ENCODE measurements around the gene KRTAP9-9.
"Not testable (repeated sequence)": the region's sequence is repeated elsewhere in the genome, so short reads cannot be mapped to it uniquely, and the experiment has no call there.

Gene KRTAP9-9

DNA sequence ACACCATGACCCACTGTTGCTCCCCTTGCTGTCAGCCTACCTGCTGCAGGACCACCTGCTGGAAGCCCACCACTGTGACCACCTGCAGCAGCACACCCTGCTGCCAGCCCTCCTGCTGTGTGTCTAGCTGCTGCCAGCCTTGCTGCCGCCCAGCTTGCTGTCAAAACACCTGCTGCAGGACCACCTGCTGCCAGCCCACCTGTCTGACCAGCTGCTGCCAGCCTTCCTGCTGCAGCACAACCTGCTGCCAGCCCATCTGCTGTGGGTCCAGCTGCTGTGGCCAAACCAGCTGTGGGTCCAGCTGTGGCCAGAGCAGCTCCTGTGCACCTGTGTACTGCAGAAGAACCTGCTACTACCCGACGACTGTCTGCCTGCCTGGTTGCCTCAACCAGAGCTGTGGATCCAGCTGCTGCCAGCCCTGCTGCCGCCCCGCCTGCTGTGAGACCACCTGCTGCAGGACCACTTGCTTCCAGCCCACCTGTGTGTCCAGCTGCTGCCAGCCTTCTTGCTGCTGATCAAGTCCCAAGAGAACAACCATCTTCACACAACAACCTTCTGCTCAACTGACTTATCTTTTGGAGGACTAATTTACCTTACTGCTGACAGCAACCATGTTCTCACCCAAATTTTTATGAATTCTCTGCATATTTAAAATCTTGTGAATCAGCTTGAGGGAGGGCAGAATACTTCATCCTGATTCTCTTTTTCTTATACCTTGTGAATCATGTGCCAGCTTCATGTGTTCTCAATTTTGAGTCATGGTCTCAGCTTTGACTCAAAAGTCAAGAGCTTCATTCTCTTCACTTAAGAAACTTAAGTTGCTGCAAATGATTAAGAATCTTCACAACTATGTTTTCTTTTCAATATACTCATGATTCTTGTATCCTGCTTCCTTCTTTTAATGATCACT is at the start of gene KRTAP9-9:
Gene KRTAP9-9, plus strand, starts transcription at position 4 of the 910 bp plus-strand sequence.
- DNase-seq = not testable (repeated sequence)

DNA sequence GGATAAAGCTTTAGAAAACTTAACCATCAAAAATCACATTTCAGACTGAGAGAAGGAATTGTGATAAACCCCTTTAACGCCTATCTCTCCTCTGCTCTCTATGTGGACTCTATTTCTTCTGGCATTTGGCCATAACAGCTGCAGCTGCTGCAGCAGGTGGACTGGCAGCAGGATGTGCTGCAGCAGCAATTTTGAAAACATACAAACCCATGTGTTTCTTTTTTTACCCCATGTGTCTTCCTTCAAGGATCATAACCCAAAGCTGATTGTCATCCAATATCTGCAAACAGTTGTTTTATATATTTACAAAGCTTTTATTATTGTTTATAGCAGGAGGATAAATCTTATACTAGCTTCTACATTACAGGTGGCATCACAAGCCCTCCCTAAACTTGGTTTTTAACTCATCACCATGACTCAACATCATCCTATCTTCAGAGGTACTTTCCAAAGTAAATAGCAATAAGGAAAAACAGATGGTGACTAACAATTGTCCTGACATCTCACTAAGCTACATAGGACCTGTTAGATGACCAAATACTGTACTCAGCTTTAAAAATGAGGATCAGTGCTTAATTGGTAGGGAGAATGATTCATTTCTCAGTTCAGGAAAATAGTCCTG is 43.2 kb upstream of the KRTAP9-9 start:
- DNase-seq = peak; percentile 21

DNA sequence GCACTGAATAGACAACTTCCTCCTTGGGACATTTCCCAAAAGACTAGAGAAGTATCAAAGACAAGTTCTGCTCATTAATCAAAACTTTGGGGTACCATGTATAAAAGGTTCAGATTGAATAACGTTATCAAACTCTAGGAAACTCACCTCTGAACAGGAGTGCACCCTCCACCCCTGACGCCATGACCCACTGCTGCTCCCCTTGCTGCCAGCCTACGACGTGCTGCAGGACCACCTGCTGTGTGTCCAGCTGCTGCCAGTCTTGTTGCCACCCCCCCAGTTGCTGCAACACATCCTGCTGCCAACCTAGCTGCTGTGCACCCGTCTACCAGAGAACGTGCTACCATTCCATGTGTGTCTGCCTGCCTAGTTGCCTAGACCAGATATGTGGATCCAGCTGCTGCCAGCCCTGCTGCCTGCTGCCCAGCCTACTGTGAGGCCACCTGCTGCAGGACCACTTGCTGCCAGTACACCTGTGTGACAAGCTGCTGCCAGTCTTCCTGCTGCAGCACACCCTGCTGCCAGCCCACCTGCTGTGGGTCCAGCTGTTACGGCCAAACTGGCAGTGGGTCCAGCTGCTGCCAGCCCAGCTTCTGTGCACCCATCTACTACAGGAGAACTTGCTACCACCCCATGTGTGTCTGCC is 42.5 kb upstream of the KRTAP9-9 start:
- peak; percentile 17 for DNase-seq

DNA sequence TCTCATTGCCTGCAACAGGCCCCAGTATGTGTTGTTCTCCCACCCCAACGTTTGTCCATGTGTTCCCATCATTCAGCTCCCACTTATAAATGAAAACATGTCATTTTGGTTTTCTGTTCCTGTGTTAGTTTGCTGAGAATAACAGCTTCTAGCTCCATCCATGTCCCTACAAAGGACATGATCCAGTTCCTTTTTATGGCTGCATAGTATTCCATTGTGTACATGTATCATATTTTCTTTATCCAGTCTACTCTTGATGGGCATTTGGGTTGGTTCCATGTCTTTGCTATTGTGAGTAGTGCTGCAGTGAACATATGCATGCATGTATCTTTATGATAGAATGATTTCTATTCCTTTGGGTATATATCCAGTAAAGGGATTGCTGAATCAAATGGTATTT is 39.5 kb upstream of the KRTAP9-9 start:
- no peak for DNase-seq

DNA sequence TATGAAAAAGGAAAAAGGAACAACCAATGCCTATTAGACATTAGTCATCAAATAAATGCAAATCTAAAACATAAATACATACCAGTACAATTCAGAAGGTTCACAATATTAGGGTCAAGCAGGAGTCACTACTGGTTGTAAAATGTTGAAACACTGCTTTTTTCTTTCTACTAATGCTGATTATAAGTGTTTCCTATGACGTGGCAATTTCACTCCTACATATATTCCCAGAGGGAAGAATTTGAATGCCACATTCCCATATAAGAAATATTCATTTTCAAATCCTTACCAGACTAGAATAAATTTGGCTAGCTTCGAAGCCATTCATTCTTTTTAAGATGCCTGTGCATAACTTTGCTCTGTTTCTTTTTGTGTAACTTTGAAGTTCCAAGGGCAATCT is 31.4 kb upstream of the KRTAP9-9 start:
- no peak for DNase-seq

DNA sequence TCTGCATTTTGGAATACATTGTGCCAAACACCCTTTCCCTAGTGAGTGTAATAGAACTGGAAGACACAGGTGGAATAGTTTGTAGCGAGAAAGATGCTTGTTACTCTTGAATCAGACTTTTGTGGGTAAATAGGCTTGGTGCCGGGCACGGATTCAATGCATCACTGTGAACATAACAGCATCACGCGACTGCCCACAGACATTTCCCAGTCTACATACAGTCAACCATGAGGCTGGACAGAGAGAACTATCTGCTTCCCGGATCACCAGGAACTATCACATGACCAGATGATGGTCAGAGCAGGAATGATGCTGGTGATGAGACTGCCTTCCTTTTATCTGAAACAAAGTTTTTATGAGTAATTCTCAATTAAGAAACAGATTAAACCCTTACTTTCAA is 29.1 kb upstream of the KRTAP9-9 start:
- no peak for DNase-seq

DNA sequence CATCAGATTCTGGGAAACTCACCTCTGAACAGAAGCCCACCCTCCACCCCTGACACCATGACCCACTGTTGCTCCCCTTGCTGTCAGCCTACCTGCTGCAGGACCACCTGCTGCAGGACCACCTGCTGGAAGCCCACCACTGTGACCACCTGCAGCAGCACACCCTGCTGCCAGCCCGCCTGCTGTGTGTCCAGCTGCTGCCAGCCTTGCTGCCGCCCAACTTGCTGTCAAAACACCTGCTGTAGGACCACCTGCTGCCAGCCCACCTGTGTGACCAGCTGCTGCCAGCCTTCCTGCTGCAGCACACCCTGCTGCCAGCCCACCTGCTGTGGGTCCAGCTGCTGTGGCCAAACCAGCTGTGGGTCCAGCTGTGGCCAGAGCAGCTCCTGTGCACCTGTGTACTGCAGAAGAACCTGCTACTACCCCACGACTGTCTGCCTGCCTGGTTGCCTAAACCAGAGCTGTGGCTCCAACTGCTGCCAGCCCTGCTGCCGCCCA is 28.5 kb upstream of the KRTAP9-9 start, which contains the start of gene KRTAP9-2:
Gene KRTAP9-2, plus strand, starts transcription at position 51 of the 498 bp plus-strand sequence. Its CDS starts 7 bp downstream, at position 58.
- DNase-seq = not testable (repeated sequence)

DNA sequence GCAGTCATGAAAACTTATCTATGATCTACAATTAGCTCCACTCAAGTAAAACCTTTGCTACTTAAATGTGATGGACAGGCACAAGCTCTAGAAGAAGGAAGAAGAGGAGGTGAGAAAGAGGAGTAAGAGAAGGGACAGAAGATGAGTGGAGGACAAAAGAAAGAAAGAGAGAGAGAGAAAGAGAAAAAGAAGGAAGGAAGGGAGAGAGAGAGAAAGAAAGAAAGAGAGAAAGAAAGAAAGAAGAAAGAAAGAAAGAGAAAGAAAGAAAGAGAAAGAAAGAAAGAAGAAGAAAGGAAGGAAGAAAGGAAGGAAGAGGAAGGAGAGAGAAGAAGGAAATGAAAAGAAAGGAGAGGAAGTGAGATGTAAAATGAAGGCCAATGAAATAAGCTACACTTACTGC is 25.1 kb upstream of the KRTAP9-9 start:
- no peak for DNase-seq

DNA sequence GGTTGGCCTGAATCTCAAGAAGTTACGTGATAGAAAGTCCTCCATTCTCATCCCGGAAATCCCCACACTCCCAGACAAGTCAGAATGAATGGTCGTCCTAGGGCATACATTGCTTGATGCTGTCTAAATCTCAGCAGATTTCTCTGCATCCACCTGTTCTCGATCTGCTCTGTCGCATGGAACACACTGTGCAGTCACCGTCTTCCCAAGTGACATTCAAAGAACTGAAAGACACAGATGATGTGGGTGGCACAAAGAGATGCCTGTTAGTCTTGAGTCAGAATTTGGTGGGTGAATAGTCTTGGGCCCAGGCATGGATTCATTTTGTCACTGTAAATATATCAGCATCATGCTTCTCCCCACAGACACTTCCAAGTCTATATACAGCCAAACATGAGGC is 23.5 kb upstream of the KRTAP9-9 start:
- DNase-seq = no peak

DNA sequence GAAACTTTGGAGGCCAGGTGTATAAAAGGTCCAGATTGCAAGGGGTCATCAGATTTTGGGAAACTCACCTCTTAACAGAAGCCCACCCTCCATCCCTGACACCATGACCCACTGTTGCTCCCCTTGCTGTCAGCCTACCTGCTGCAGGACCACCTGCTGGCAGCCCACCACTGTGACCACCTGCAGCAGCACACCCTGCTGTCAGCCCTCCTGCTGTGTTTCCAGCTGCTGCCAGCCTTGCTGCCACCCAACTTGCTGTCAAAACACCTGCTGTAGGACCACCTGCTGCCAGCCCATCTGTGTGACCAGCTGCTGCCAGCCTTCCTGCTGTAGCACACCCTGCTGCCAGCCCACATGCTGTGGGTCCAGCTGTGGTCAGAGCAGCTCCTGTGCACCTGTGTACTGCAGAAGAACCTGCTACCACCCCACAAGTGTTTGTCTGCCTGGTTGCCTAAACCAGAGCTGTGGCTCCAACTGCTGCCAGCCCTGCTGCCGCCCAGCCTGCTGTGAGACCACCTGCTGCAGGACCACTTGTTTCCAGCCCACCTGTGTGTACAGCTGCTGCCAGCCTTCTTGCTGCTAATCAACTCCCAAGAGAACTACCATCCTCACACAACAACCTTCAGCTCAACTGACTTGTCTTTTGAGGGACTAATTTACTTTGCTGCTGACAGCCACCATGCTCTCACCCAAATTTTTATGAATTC is 22.6 kb upstream of the KRTAP9-9 start, which contains the start of gene KRTAP9-3:
Gene KRTAP9-3, plus strand, starts transcription at position 51 of the 707 bp plus-strand sequence. Its CDS starts 53 bp downstream, at position 104.
- not testable (repeated sequence) for DNase-seq

DNA sequence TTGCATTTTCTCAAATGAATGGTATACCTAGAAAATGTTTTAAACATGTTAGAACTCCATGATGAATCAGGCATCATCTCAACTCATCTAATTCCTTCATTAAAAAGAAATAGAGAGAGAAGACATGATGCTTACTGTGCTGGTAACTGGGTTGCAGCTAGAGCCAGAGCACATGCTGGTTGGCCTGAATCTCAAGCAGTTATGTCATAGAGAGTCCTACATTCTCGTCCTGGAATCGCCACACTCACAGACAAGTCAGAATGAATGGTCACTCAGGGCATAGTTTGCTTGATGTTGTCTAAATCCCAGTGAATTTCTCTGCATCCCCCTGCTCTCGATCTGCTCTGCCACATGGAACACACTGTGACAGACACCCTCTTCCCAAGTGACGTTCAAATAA is 18.1 kb upstream of the KRTAP9-9 start:
- DNase-seq = not testable (repeated sequence)

DNA sequence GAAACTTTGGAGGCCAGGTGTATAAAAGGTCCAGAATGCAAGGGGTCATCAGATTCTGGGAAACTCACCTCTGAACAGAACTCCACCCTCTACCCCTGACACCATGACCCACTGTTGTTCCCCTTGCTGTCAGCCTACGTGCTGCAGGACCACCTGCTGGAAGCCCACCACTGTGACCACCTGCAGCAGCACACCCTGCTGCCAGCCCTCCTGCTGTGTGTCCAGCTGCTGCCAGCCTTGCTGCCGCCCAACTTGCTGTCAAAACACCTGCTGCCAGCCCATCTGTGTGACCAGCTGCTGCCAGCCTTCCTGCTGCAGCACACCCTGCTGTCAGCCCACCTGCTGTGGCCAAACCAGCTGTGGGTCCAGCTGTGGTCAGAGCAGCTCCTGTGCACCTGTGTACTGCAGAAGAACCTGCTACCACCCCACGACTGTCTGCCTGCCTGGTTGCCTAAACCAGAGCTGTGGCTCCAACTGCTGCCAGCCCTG is 17.2 kb upstream of the KRTAP9-9 start, which contains the start of gene KRTAP9-8:
Gene KRTAP9-8, plus strand, starts transcription at position 51 of the 489 bp plus-strand sequence. Its CDS starts 53 bp downstream, at position 104.
- DNase-seq = not testable (repeated sequence)

DNA sequence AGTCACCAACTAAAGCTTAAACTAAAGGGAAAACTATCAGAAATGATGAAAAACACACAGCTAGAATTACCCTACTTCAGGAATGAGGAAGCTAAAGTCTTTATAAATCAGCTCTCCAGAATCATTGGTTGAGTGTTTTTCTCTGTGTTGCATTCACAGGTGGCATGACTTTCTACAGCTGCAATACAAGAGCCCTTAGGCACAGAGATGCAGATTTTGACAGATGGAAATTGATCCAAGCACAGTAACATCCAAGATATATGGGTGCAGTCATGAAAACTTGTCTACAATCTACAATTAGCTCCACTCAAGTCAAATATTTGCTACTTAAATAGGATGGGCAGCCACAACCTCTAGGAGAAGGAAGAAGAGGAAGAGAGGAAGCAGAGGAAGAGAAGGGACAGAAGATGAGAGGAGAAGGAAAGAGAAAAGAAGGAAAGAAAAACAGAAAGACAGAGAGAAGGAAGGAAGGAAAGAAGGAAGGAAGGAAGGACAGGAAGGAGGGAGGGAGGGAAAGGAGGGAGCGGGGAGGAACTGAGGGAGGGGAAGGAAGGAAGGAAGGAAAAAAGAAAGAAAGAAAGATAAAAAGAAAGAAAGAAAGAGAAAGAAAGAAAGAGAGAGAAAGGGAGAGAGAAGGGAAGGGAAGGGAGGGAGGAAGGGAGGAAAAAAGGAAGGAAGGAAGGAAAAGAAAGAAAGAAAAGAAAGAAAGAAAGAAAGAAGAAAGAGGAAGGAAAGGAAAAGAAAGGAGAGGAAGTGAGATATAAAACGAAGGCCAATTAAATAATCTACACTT is 8.0 kb upstream of the KRTAP9-9 start:
- not testable (repeated sequence) for DNase-seq

DNA sequence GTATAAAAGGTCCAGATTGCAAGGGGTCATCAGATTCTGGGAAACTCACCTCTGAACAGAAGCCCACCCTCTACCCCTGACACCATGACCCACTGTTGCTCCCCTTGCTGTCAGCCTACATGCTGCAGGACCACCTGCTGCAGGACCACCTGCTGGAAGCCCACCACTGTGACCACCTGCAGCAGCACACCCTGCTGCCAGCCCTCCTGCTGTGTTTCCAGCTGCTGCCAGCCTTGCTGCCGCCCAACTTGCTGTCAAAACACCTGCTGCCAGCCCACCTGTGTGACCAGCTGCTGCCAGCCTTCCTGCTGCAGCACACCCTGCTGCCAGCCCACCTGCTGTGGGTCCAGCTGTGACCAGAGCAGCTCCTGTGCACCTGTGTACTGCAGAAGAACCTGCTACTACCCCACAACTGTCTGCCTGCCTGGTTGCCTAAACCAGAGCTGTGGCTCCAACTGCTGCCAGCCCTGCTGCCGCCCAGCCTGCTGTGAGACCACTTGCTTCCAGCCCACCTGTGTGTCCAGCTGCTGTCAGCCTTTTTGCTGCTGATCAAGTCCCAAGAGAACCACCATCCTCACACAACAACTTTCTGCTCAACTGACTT is 5.4 kb upstream of the KRTAP9-9 start, which contains the start of gene KRTAP9-4:
Gene KRTAP9-4, plus strand, starts transcription at position 51 of the 604 bp plus-strand sequence. Its CDS starts 34 bp downstream, at position 85.
- DNase-seq = not testable (repeated sequence)

DNA sequence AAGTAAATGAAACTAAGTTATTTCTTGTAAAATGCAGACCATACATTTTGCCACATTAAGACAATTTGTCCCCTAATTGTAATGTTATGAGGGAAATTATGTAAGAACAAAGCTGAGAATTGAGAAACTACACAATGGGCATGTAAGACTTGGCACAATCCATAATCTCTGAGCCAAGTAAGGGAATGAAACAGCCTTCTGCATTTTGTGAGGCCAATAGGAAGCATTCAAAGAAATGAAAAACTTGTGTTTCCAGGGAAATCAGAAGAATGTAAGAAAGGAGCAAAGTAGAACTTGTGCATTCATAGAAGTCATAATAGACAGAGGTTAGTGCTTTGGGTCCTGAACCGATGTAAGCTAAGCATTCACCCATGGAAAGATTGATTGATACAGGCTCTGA is 3.9 kb upstream of the KRTAP9-9 start:
- DNase-seq = no peak

DNA sequence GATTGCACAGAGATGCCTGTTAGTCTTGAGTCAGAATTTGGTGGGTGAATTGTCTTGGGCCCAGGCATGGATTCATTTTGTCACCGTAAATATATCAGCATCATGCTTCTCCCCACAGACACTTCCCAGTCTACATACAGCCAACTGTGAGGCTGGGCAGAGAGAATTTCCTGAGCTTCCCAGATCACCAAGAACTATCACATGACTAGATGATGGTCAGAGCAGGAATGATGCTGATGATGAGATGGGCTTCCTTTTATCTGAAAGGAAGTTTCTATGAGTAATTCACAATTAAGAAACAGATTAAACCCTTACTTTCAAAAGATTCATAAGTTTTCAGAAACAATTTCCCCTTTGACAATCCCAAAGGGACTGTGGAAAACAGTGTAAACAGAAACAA is 323 bp upstream of the KRTAP9-9 start:
- no peak for DNase-seq

DNA sequence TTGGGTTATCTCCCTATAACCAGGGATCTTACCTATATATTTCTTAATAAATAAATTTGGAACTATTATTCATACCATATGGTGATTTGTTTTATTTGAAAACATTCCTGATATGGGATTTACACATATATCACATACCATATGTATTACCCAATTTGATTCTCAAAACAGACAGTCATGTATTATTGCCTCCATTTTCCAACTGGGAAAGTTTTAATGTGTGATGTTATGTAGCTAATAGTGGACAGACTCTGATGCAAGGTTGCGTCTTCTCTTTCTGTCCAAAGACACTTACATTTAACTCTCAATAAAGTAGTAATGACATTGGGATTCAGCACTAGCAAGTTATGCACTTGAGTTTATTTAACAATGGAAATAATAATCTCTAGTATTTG is 1.1 kb downstream of the KRTAP9-9 start:
- no peak for DNase-seq

DNA sequence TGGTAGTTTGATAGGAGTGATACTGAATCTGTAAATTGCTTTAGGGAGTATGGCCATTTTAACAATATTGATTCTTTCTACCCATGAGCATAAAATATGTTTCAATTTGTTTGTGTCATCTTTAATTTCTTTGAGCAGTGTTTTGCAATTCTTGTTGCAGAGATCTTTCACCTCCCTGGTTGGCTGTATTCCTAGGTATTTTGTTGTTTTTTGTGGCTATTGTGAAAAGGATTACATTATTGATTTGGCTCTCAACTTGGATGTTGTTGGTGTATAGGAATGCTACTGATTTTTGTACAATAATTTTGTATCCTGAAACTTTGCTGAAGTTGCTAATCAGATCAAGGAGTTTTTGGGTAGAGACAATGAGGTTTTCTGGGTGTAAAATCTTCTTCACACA is 3.2 kb downstream of the KRTAP9-9 start:
- no peak for DNase-seq

DNA sequence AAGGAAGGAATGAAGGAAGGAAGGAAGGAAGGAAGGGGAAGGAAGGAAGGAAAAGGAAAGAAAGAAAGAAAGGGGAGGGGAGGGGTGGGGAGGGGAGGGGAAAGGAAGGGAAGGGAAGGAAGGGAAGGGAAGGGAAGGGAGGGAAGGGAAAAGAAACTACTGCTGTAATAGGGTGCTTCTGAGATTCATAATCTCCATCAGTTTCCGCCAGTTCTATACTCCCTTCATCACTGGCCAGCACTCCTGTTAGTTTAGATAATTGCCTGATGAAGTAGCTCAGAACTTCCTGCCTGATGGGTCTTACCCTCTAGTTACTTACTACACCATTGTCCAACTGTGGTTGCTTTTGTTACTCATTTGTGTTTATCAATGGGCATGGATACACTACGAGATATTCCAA is 8.0 kb downstream of the KRTAP9-9 start:
- DNase-seq = no peak

DNA sequence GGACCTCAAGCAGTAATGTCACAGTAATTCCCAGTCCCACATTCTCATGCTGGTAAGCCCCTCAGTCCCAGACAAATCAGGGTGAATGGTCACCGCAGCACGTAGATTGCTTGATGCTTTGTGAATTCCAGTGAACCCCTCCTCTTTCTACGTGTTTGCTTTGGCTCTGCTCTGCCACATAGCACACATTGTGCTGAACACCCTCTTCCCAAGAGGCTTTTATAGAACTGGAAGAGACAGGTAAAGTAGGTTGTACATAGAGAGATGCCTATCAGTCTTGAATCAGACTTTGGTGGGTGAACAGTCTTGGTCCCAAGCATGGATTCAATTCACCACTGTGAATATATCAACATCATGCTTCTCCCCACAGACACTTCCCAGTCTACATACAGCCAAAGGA is 9.4 kb downstream of the KRTAP9-9 start:
- no peak for DNase-seq

DNA sequence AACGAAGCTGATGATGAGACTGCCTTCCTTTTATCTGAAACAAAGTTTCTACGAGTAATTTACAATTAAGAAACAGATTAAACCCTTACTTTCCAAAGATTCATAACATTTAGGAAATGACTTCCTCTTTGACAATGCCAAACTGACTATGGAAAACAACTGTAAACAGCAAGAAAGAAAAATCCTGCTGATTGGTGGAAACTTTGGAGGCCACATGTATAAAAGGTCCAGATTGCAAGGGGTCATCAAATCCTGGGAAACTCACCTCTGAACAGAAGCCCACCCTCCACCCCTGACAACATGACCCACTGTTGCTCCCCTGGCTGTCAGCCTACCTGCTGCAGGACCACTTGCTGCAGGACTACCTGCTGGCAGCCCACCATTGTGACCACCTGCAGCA is 9.9 kb downstream of the KRTAP9-9 start, which contains the start of gene KRTAP9-6:
Gene KRTAP9-6, plus strand, starts transcription at position 301 of the 400 bp plus-strand sequence. Its CDS starts 0 bp downstream, at position 301.
- DNase-seq = no peak

Measured in NCI-H1092 treated with DMSO at 0.1 percent for 48 hours (cell line).